Stimulated activated CD4-positive, alpha-beta T cell treated with anti-CD3 and anti-CD28 coated beads, Interleukin-4, amount 100 ng/mL, for 1 hour (primary cell): Measurements from ENCODE around the gene DCAF12L1.

Experiments used
- DNase-seq: peaks from one replicate; pipeline ENCODE4 v3.0.0-alpha.2; 2020

The DCAF12L1 gene

DNA sequence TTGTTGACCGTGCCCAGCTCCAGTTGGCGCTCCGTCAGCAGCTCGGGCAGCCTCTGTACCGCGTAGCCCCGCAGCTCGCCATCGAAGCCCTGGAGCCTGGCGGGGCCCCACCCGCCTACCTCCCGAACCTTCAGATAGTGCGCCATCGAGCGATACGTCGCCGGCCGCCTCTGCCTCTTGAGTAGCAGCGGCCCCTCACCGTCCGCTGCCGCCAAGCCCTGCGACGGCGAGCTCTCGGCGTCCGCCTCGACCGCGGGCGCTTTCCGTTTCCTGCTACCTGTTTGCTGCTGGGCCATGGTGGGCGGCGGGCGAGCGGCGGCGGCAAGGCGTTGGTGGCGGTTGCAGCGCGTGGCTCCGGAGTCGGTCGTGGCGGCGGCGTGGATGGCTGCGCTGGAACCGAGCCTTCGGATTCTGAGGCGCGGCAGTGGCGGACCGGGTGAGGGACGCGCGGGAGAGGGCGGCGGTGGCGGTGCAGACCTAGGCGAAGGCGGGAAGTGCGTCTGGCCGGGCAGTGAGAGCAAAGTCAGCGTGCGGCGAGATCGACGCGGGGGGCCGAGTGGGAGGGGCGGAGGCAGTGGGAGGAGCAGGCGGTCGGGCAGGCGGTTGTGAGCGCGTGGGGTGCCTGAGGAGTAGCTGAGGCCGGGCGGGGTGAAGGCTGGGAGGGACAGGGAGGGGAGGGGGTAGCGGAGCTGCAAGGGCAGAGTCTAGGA, at the start of gene DCAF12L1:
Gene DCAF12L1 (minus strand): TSS at position 502 of the 710 bp plus-strand sequence. CDS start 206 bp downstream, at position 296.
- no peak for DNase-seq

DNA sequence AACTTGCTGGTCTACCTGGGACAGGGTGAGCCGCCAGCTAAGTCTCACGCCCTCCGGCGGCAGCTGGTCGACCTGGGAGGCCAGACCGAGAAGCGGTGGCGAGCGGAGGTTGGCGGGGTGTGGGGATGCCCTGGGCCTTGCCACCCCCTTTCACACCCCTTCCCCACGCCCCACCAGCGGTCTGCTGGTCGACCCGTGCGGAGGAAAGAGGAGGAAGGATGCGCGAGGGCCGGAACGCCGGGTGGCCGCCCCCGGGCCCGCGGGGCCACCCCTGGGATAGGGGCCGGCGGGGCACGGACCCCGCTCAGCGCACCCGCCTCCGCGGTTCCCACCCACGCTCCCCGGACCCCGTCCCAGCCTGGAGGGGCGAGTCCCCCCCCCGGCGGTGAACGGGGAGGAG, 28.3 kb upstream of the DCAF12L1 start:
- DNase-seq = no peak

DNA sequence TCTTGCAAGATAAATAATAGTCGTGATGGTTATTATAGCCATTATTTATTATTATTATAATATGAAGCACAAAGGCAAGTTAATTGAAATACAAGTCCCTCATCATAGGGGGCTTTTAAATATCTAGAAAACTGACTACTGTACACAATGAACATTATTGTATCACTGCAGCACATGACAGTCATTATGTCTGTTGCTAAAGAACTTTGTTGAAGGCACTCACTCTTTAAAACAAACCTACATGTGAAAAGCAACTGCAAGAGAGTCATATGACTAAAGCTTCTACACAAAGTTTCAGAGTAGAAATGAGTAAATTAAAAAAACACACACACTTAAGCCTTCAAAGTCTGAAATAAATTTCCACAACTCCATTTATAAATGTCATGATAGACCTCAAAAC, 23.3 kb upstream of the DCAF12L1 start:
- no peak for DNase-seq

DNA sequence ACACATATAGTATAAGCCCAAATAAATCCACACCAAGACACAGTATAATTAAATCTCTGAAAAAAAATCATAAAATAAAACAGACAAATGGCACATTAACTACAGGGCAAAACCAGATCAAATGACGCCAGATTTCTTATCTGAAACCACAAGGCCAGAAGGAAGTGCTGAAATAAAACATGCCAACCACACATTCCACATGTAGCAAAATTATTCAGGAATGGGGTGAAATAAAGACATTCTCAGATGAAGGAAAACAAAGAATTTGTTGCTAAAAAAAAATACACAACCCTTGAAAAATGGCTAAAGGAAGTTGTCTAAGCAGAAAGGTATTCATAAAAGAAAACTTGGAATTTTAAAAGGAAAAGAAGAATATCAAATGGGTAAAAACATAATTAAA, 4.5 kb upstream of the DCAF12L1 start:
- no peak for DNase-seq

DNA sequence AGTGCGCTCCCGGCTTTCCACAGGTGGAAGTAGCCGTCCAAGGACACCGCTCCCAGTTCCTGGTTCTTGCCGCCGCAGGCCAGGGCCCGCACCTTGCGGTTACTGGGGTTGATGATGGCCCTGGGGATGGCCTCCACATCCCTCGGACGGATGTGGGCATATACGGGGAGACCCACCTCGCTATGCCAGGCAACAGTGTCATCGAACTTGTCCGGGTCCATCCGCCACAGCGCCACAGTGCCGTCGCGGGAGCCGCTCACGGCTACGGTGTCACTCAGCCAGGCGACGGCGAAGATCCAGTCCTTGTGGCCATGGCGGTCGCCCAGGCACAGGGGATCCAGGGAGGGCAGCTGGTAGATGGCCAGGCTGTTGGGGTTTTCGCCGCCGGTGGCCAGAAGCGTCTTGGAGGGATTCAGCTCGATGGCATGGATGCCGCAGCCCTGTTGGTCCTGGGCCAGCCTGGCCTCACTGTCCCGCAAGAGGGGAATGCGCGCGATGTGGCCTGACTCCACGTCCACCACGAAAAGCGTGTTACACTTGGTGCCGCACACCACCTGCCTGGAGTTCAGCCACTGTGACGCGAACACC, 795 bp downstream of the DCAF12L1 start:
- DNase-seq = no peak

DNA sequence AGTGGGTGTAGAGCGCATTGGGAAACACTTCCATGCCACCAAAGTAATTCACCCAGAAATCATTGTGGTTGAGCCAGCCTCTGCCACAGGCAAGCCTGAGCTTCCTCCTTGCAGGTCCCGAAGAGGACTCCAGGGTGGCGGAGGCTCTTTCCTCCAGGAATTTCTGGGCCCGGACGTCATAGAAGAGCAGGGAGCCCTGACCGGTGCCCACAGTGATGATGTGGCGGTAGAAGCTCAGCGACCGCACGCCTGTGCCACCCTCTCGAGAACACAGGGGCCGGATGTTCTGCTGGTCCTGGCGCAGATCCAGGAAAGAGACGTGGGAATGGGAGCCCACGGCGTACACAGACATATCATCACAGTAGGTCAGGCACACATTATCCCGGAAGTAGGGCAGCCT, 1.3 kb downstream of the DCAF12L1 start:
- no peak for DNase-seq

DNA sequence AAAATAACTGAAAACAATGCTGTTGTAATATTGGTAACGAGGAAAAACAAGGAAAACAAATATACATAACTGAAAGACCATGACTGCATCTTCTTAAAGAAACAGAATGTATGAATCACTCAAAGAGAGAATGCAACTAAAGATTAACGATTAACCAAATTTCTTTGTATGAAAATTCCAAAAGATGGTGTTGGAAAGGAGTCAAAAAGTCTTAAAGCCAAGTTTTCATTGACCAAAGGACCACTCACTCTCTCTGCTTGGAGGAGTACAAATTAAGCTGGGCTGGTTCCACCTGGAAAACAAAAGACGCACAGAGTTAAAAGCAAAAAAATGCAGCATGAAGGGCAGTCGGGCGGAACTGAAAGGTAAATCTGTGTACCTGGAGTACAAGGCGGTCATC, 1.8 kb downstream of the DCAF12L1 start:
- DNase-seq = no peak

DNA sequence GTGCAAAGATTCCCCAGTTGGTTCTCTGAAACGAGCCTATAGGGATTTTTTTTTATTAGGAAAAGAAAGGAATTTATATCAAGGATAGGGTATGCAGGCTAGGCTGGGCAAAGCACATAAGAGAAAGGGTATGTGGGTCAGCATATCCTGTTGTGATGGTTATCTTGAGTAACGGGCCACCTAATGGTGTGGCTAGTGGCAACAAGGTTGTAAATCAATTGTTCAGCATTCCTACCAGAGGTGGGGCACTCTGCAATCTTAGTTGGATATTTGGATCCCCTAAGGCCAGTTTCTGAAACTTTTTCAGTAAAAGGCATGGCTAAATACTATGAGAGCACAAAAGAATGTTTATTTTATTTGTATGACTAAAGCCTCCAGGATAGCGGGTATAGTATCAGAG, 42.7 kb downstream of the DCAF12L1 start:
- DNase-seq = no peak
